Skeletal muscle tissue (tissue), 4 donors: Measurements from ENCODE around the gene NUDT16L1. TPM values are rescaled to one million over a fixed set of nuclear protein-coding genes. Genes with fewer than 3 reads are reported as not detected.

Experiments
- H3K27ac ChIP-seq: one replicate; pipeline ENCODE4 v1.7.0; 2013; ENCODE audit warnings: mild to moderate bottlenecking, low read depth, low read length, inconsistent platforms
- H3K27me3 ChIP-seq, 3 donors: one replicate each; pipeline ENCODE4 v1.7.0; 2013; ENCODE audit warnings: low read length in 3 of 3; ENCODE audit not compliant: control insufficient read depth in 3 of 3, insufficient read depth in 3 of 3
- H3K36me3 ChIP-seq, 3 donors: one replicate each; pipeline ENCODE4 v1.7.0; 2013; ENCODE audit warnings: low read length in 3 of 3; ENCODE audit not compliant: control insufficient read depth in 3 of 3, insufficient read depth in 3 of 3
- H3K4me1 ChIP-seq, 3 donors: one replicate each; pipeline ENCODE4 v1.7.0; 2013; ENCODE audit warnings: low read length in 3 of 3, mild to moderate bottlenecking in 3 of 3; ENCODE audit not compliant: control insufficient read depth in 3 of 3, insufficient read depth in 3 of 3
- H3K4me3 ChIP-seq, 3 donors: one replicate each; pipeline ENCODE4 v1.7.0; 2013; ENCODE audit warnings: low read length in 3 of 3
- H3K9ac ChIP-seq, 3 donors: one replicate each; pipeline ENCODE4 v1.7.0; 2013; ENCODE audit warnings: low read length in 3 of 3, mild to moderate bottlenecking in 3 of 3, moderate library complexity in 2 of 3, low read depth in 1 of 3
- H3K9me3 ChIP-seq, 3 donors: one replicate each; pipeline ENCODE4 v1.7.0; 2013; ENCODE audit warnings: low read length in 3 of 3; ENCODE audit not compliant: control insufficient read depth in 3 of 3
- total RNA-seq: library from RNA; depleted of rRNA; stranded (reverse); fragments of >200 nt; gene quantifications from one replicate; pipeline ENCODE4 v1.2.3, GENCODE V29; 2014
- donor health status: Osteomylitis.

The NUDT16L1 gene
- total RNA-seq, 1 donor from 2014 or later: 28.2 TPM

GRCh38 chr16:4689091-4689671 is 4.2 kb upstream of the NUDT16L1 start:
- no peak overlapping the region for H3K27ac ChIP-seq

GRCh38 chr16:4689864-4690704 is 3.3 kb upstream of the NUDT16L1 start:
- Histone ChIP-seq H3K27me3 (no peaks in the 10 kb centered on the region), H3K27ac (no peak overlapping the region), H3K4me3 (no peak overlapping the region), H3K36me3 (peaks cover 12 to 17% (median 13%) of the 10 kb centered on the region in 3 donors), H3K9ac (no peak overlapping the region), H3K4me1 (peaks cover 23 to 32% (median 31%) of the 10 kb centered on the region in 3 donors), H3K9me3 (no peaks in the 10 kb centered on the region)

More at GRCh38 chr16:4689091-4689671, 4.2 kb upstream of the NUDT16L1 start:
- H3K4me3 ChIP-seq: no peak overlapping the region
- H3K36me3 ChIP-seq: peaks cover 15 to 22% (median 19%) of the 10 kb centered on the region in 3 donors
- peaks cover 26 to 32% (median 28%) of the 10 kb centered on the region in 3 donors for H3K4me1 ChIP-seq
- H3K27me3 ChIP-seq: no peaks in the 10 kb centered on the region
- no peaks in the 10 kb centered on the region for H3K9me3 ChIP-seq
- H3K9ac ChIP-seq: no peak overlapping the region

GRCh38 chr16:4690946-4691665 is 2.3 kb upstream of the NUDT16L1 start:
- peaks cover 19 to 21% (median 20%) of the 10 kb centered on the region in 3 donors for H3K36me3 ChIP-seq
- H3K4me3 ChIP-seq: no peak overlapping the region
- peaks cover 27 to 41% (median 36%) of the 10 kb centered on the region in 3 donors for H3K4me1 ChIP-seq
- H3K9ac ChIP-seq: no peak overlapping the region
- H3K9me3 ChIP-seq: no peaks in the 10 kb centered on the region
- no peaks in the 10 kb centered on the region for H3K27me3 ChIP-seq
- no peak overlapping the region for H3K27ac ChIP-seq

GRCh38 chr16:4691666-4692412 is 1.5 kb upstream of the NUDT16L1 start:
- H3K27me3 ChIP-seq: no peaks in the 10 kb centered on the region
- H3K4me3 ChIP-seq: no peak overlapping the region
- H3K9ac ChIP-seq: peak overlapping the region in 1 of 3 donors; percentile 79
- H3K9me3 ChIP-seq: no peaks in the 10 kb centered on the region
- no peak overlapping the region for H3K27ac ChIP-seq
- H3K36me3 ChIP-seq: peaks cover 15 to 26% (median 18%) of the 10 kb centered on the region in 3 donors
- peaks cover 28 to 43% (median 36%) of the 10 kb centered on the region in 3 donors for H3K4me1 ChIP-seq

GRCh38 chr16:4692460-4693295 is 684 bp upstream of the NUDT16L1 start:
- no peak overlapping the region for H3K27ac ChIP-seq
- peak overlapping the region in 2 of 3 donors; percentile 56 to 79 for H3K9ac ChIP-seq
- H3K4me1 ChIP-seq: peaks cover 25 to 39% (median 33%) of the 10 kb centered on the region in 3 donors
- H3K27me3 ChIP-seq: no peaks in the 10 kb centered on the region
- peak overlapping the region; percentile 74 to 93 (median 82) for H3K4me3 ChIP-seq
- H3K9me3 ChIP-seq: no peaks in the 10 kb centered on the region
- H3K36me3 ChIP-seq: peaks cover 19 to 33% (median 21%) of the 10 kb centered on the region in 3 donors

- H3K4me1 ChIP-seq: peaks cover 15 to 29% (median 24%) of the 10 kb centered on the region in 3 donors
Measured at GRCh38 chr16:4693956-4694641, 737 bp downstream of the NUDT16L1 start.

GRCh38 chr16:4694642-4695451 is 1.5 kb downstream of the NUDT16L1 start:
- H3K9me3 ChIP-seq: no peaks in the 10 kb centered on the region
- H3K27ac ChIP-seq: peak overlapping the region; percentile 7
- H3K4me1 ChIP-seq: peaks cover 15 to 29% (median 24%) of the 10 kb centered on the region in 3 donors
- no peaks in the 10 kb centered on the region for H3K27me3 ChIP-seq
- H3K9ac ChIP-seq: peak overlapping the region in 2 of 3 donors; percentile 4 to 33
- peaks cover 29 to 45% (median 38%) of the 10 kb centered on the region in 3 donors for H3K36me3 ChIP-seq
- H3K4me3 ChIP-seq: peak overlapping the region in 2 of 3 donors; percentile 14 to 93

More at GRCh38 chr16:4693956-4694641, 737 bp downstream of the NUDT16L1 start:
- peak overlapping the region; percentile 78 to 92 (median 82) for H3K9ac ChIP-seq
- H3K9me3 ChIP-seq: no peaks in the 10 kb centered on the region
- H3K36me3 ChIP-seq: peaks cover 26 to 39% (median 31%) of the 10 kb centered on the region in 3 donors
- peak overlapping the region; percentile 75 for H3K27ac ChIP-seq
- peak overlapping the region; percentile 70 to 93 (median 90) for H3K4me3 ChIP-seq
- no peaks in the 10 kb centered on the region for H3K27me3 ChIP-seq
